Keratinocyte (primary cell): ENCODE results near the gene MAG. TPM values are rescaled to one million over a fixed set of nuclear protein-coding genes. Genes with fewer than 3 reads are reported as not detected.

Experiments used
- DNase-seq: peaks from one replicate; pipeline ENCODE4 v3.0.0-alpha.2; 2011; ENCODE audit warnings: low read depth, missing footprints, low spot score
- FAIRE-seq: peaks from 2 replicates; lab custom pipeline; 2011; peaks lifted over from hg19 to GRCh38; lab: Jason Lieb, UNC
- H2AFZ ChIP-seq: 2 replicates; pipeline ENCODE4 v1.6.0; 2012; ENCODE audit warnings: low read length, control low read depth, inconsistent platforms; ENCODE audit not compliant: control insufficient read depth
- H3K27ac ChIP-seq: 2 replicates; pipeline ENCODE4 v1.5.1; 2011; ENCODE audit warnings: low read length; ENCODE audit not compliant: control insufficient read depth, insufficient read depth
- H3K27me3 ChIP-seq: 3 replicates; pipeline ENCODE4 v1.6.0; 2011; ENCODE audit warnings: low read length; ENCODE audit not compliant: control insufficient read depth, insufficient read depth; ENCODE audit errors: extremely low read depth
- H3K36me3 ChIP-seq, 2 experiments: 2 replicates in 1 of 2; 3 replicates in 1 of 2; pipeline ENCODE4 v1.5.1; 2011; ENCODE audit warnings: low read length in 2 of 2, mild to moderate bottlenecking in 1 of 2; ENCODE audit not compliant: control insufficient read depth in 2 of 2, insufficient read depth in 2 of 2; ENCODE audit errors: extremely low read depth in 1 of 2
- H3K4me1 ChIP-seq: 3 replicates; pipeline ENCODE4 v1.5.1; 2011; ENCODE audit warnings: low read length; ENCODE audit not compliant: control insufficient read depth, insufficient read depth; ENCODE audit errors: extremely low read depth
- H3K4me2 ChIP-seq: 3 replicates; pipeline ENCODE4 v1.6.0; 2011; ENCODE audit warnings: low read depth, low read length; ENCODE audit not compliant: control insufficient read depth, insufficient read depth; ENCODE audit errors: extremely low read depth
- H3K4me3 ChIP-seq, 3 experiments: fragments of 200-600 bp in 1 of 3; sonication (generic) in 1 of 3; 2 replicates in 2 of 3; 3 replicates in 1 of 3; pipeline ENCODE4 v1.5.1; 2011 to 2016; ENCODE audit warnings: low read length in 3 of 3, mild to moderate bottlenecking in 3 of 3, control low read depth in 2 of 3, inconsistent platforms in 1 of 3, low read depth in 1 of 3, mixed read lengths in 1 of 3, mixed run types in 1 of 3, moderate library complexity in 1 of 3; ENCODE audit not compliant: control insufficient read depth in 2 of 3, insufficient read depth in 2 of 3; ENCODE audit errors: extremely low read depth in 1 of 3
- H3K79me2 ChIP-seq: 2 replicates; pipeline ENCODE4 v1.6.0; 2012; ENCODE audit warnings: low read length; ENCODE audit not compliant: control insufficient read depth, insufficient read depth
- H3K9ac ChIP-seq: 3 replicates; pipeline ENCODE4 v1.6.0; 2011; ENCODE audit warnings: low read length; ENCODE audit not compliant: control insufficient read depth, insufficient read depth; ENCODE audit errors: extremely low read depth
- H3K9me1 ChIP-seq: 3 replicates; pipeline ENCODE4 v1.6.0; 2011; ENCODE audit warnings: low read length; ENCODE audit not compliant: control insufficient read depth, insufficient read depth; ENCODE audit errors: extremely low read depth
- H3K9me3 ChIP-seq: 2 replicates; pipeline ENCODE4 v1.5.1; 2012; ENCODE audit warnings: low read depth, low read length; ENCODE audit not compliant: control insufficient read depth
- H4K20me1 ChIP-seq: 3 replicates; pipeline ENCODE4 v1.6.0; 2011; ENCODE audit warnings: low read length; ENCODE audit not compliant: control insufficient read depth, insufficient read depth; ENCODE audit errors: extremely low read depth
- CTCF ChIP-seq, 3 experiments: IDR thresholded peaks in 1 of 3; conservative IDR thresholded peaks in 1 of 3; optimal IDR thresholded peaks in 1 of 3; 2 replicates in 2 of 3; 3 replicates in 1 of 3; pipeline versions ENCODE3 to v1.5.1; 2011; ENCODE audit warnings: low read length in 3 of 3, mild to moderate bottlenecking in 3 of 3, moderate library complexity in 2 of 3, control low read depth in 1 of 3, inconsistent platforms in 1 of 3; ENCODE audit not compliant: insufficient read depth in 2 of 3; ENCODE audit errors: extremely low read depth in 1 of 3
- EZH2 ChIP-seq: IDR thresholded peaks from one replicate; pipeline ENCODE4 v1.6.1; 2012; ENCODE audit warnings: inconsistent platforms, mild to moderate bottlenecking, low read length, moderate library complexity
- dilution Hi-C: fragments of 300-500 bp; cut with MboI; formaldehyde crosslinking; loops from one replicate; pipeline ENCODE4 v1.7.0; 2020; ENCODE audit warnings: low sequenced_read_pairs; ENCODE audit not compliant: extremely low pct_ligation_motif_present
- polyA plus RNA-seq, 5 experiments: library from polyadenylated mRNA; depleted of rRNA in 3 of 5; stranded (reverse) in 3 of 5; stranded (forward) in 1 of 5; unstranded in 1 of 5; fragments of >200 nt; gene quantifications; 1 replicate in 1 of 5; 2 replicates in 3 of 5; 3 replicates in 1 of 5; pipeline versions ENCODE4 v1.2.1 to v1.2.3, GENCODE V29; 2011 to 2012; ENCODE audit warnings: missing spikeins in 2 of 5, low read depth in 1 of 5, low replicate concordance in 1 of 5

The MAG gene
- polyA plus RNA-seq, 1 donor (not counting 4 experiments of a cell fraction or from before 2014, with no cell fraction given), result not detected

GRCh38 chr19:35298561-35298972, 6.6 kb downstream of the MAG start:
- Histone ChIP-seq H3K27ac (no peak overlapping the region), H4K20me1 (no peaks in the 10 kb centered on the region), H2AFZ (no peak overlapping the region), H3K27me3 (peaks cover 20% of the 10 kb centered on the region), H3K4me1 (no peaks in the 10 kb centered on the region), H3K9me1 (no peaks in the 10 kb centered on the region), H3K4me2 (no peak overlapping the region), H3K36me3 (no peaks in the 10 kb centered on the region), H3K9me3 (no peaks in the 10 kb centered on the region), H3K9ac (no peak overlapping the region), H3K79me2 (no peaks in the 10 kb centered on the region), H3K4me3 (no peak overlapping the region)
- dilution Hi-C loops, result no loop called here
- DNase-seq, result no peak
- no peak for FAIRE-seq
- TF ChIP-seq CTCF (optimal IDR thresholded peaks at IDR 0.05 in 1 of 3, IDR thresholded peaks at IDR 0.05 in 1 of 3, conservative IDR thresholded peaks at IDR 0.05 in 1 of 3; ENCODE audit: extremely low read depth in 1 of 3, insufficient read depth in 2 of 3, low read length in 3 of 3) (no peak), EZH2 (no peak)

GRCh38 chr19:35299523-35300338, 7.8 kb downstream of the MAG start:
- no peaks in the 10 kb centered on the region for H3K9me3 ChIP-seq
- no peak overlapping the region for H3K4me3 ChIP-seq
- no peaks in the 10 kb centered on the region for H3K36me3 ChIP-seq
- no peak overlapping the region for H3K27ac ChIP-seq
- no peaks in the 10 kb centered on the region for H3K4me1 ChIP-seq
- H4K20me1 ChIP-seq, result no peaks in the 10 kb centered on the region
- no peak overlapping the region for H3K4me2 ChIP-seq
- dilution Hi-C loops, result no loop called here
- TF ChIP-seq CTCF (optimal IDR thresholded peaks at IDR 0.05 in 1 of 3, IDR thresholded peaks at IDR 0.05 in 1 of 3, conservative IDR thresholded peaks at IDR 0.05 in 1 of 3; ENCODE audit: extremely low read depth in 1 of 3, insufficient read depth in 2 of 3, low read length in 3 of 3) (no peak), EZH2 (no peak)
- peaks cover 11% of the 10 kb centered on the region for H3K27me3 ChIP-seq
- FAIRE-seq (no peak), DNase-seq (no peak)
- H3K9me1 ChIP-seq, result no peaks in the 10 kb centered on the region
- H2AFZ ChIP-seq, result no peak overlapping the region
- H3K79me2 ChIP-seq, result no peaks in the 10 kb centered on the region
- no peak overlapping the region for H3K9ac ChIP-seq
